Caco-2 (cell line): ENCODE data around the gene TRIM71. TPM values are rescaled to one million over a fixed set of nuclear protein-coding genes. Genes with fewer than 3 reads are reported as not detected.

Experiments
- BruUV-seq: library from RNA; stranded (reverse); fragments of 400-500 nt; replicated peaks from 2 replicates; lab custom pipeline; 2021; lab: Mats Ljungman, UMichigan
- CTCF ChIA-PET: fragments of 300-600 bp; sonication (Branson Sonifier 250); formaldehyde crosslinking; loops from one replicate; lab custom pipeline; 2022; ENCODE audit warnings: antibody characterized with exemption; lab: Charles Lee
- POLR2A ChIA-PET: fragments of 300-600 bp; sonication (Branson Sonifier 250); formaldehyde crosslinking; loops from one replicate; lab custom pipeline; 2022; ENCODE audit warnings: antibody characterized with exemption; lab: Charles Lee
- DNase-seq, 2 experiments: peaks; one replicate each; pipeline versions ENCODE4 v3.0.0 to v3.0.0-alpha.2; 2020 to 2022
- H3K27me3 ChIP-seq: replicated peaks from 2 replicates; pipeline ENCODE4 v1.6.0; 2011; ENCODE audit warnings: low read length; ENCODE audit not compliant: control insufficient read depth, insufficient read depth
- H3K36me3 ChIP-seq: 2 replicates; pipeline ENCODE4 v1.5.1; 2011; ENCODE audit warnings: low read length; ENCODE audit not compliant: control insufficient read depth, insufficient read depth
- H3K4me1 ChIP-seq: fragments of 250-450 bp; sonication (Bioruptor Pico); 2 replicates; pipeline ENCODE4 v1.5.1; 2020; ENCODE audit warnings: mild to moderate bottlenecking
- H3K4me3 ChIP-seq: 2 replicates; pipeline ENCODE4 v1.5.1; 2011; ENCODE audit warnings: low read depth, mild to moderate bottlenecking, control low read depth, low read length
- H3K9me3 ChIP-seq: fragments of 250-450 bp; sonication (Bioruptor Pico); 2 replicates; pipeline ENCODE4 v1.5.1; 2020; ENCODE audit warnings: mild to moderate bottlenecking, moderate library complexity
- H3K27ac Mint-ChIP-seq: one replicate; pipeline ENCODE4 v1.8.0; 2022; ENCODE audit warnings: mixed read lengths; ENCODE audit not compliant: unreplicated experiment
- H3K27me3 Mint-ChIP-seq: one replicate; pipeline ENCODE4 v1.8.0; 2022; ENCODE audit warnings: mixed read lengths; ENCODE audit not compliant: insufficient read depth, unreplicated experiment
- H3K36me3 Mint-ChIP-seq: one replicate; pipeline ENCODE4 v1.8.0; 2022; ENCODE audit warnings: mild to moderate bottlenecking, mixed read lengths; ENCODE audit not compliant: insufficient read depth, unreplicated experiment
- H3K4me1 Mint-ChIP-seq: one replicate; pipeline ENCODE4 v1.8.0; 2022; ENCODE audit warnings: low read depth, mixed read lengths; ENCODE audit not compliant: unreplicated experiment
- H3K4me3 Mint-ChIP-seq: one replicate; pipeline ENCODE4 v1.8.0; 2022; ENCODE audit warnings: mild to moderate bottlenecking, moderate library complexity, mixed read lengths; ENCODE audit not compliant: unreplicated experiment
- H3K9me3 Mint-ChIP-seq: one replicate; pipeline ENCODE4 v1.8.0; 2022; ENCODE audit warnings: mixed read lengths; ENCODE audit not compliant: unreplicated experiment
- intact Hi-C: fragments of 100-400 bp; cut with micrococcal nuclease; formaldehyde crosslinking; loops from one replicate; pipeline ENCODE4 v1.10.0; 2022; ENCODE audit not compliant: unreplicated experiment
- total RNA-seq: library from RNA; stranded (reverse); gene quantifications from 2 replicates; pipeline ENCODE4 v1.2.3, GENCODE V29; 2022
- TF ChIP-seq, protein P1 (sequence below), 2 experiments: fragments of 200-600 bp in 1 of 2; IDR thresholded peaks; 1 replicate in 1 of 2; 2 replicates in 1 of 2; pipeline versions ENCODE4 v1.5.1 to v1.8.0; 2011 to 2022; ENCODE audit warnings: antibody characterized with exemption in 1 of 2, control low read depth in 1 of 2, inconsistent platforms in 1 of 2, low read depth in 1 of 2, low read length in 1 of 2, mild to moderate bottlenecking in 1 of 2, moderate library complexity in 1 of 2; ENCODE audit not compliant: insufficient read depth in 1 of 2, severe bottlenecking in 1 of 2, unreplicated experiment in 1 of 2

TRIM71 gene
- total RNA-seq, 1 experiment from 2014 or later: 68.4 TPM

- POLR2A ChIA-PET: no interaction called here
- Mint-ChIP-seq H3K9me3 (no peaks in the 10 kb centered on the region), H3K27me3 (no peaks in the 10 kb centered on the region), H3K4me1 (peaks cover 18% of the 10 kb centered on the region), H3K36me3 (peaks cover 92% of the 10 kb centered on the region), H3K27ac (no peak overlapping the region), H3K4me3 (no peak overlapping the region)
- no peak for DNase-seq
- Histone ChIP-seq H3K27me3 (no peaks in the 10 kb centered on the region), H3K4me3 (no peak overlapping the region), H3K9me3 (no peaks in the 10 kb centered on the region), H3K36me3 (peaks cover 3% of the 10 kb centered on the region), H3K4me1 (no peaks in the 10 kb centered on the region; the same call in 1 of the 2 replicates)
- BruUV-seq: no TSS peak
- CTCF ChIA-PET: interaction anchor here (0.7 kb wide), 1 partner anchor 96 kb away, joined by 3 read pairs; no protein-coding TSS in a partner anchor
- TF ChIP-seq, protein P1, sequence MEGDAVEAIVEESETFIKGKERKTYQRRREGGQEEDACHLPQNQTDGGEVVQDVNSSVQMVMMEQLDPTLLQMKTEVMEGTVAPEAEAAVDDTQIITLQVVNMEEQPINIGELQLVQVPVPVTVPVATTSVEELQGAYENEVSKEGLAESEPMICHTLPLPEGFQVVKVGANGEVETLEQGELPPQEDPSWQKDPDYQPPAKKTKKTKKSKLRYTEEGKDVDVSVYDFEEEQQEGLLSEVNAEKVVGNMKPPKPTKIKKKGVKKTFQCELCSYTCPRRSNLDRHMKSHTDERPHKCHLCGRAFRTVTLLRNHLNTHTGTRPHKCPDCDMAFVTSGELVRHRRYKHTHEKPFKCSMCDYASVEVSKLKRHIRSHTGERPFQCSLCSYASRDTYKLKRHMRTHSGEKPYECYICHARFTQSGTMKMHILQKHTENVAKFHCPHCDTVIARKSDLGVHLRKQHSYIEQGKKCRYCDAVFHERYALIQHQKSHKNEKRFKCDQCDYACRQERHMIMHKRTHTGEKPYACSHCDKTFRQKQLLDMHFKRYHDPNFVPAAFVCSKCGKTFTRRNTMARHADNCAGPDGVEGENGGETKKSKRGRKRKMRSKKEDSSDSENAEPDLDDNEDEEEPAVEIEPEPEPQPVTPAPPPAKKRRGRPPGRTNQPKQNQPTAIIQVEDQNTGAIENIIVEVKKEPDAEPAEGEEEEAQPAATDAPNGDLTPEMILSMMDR (IDR thresholded peaks at IDR 0.05; ENCODE audit: insufficient read depth in 1 of 2, low read depth in 1 of 2, low read length in 1 of 2, severe bottlenecking in 1 of 2, unreplicated experiment in 1 of 2): no peak
- intact Hi-C loops: no loop called here
Observed at GRCh38 chr3:32886911-32887310, 69.1 kb downstream of the TRIM71 start.

DNA sequence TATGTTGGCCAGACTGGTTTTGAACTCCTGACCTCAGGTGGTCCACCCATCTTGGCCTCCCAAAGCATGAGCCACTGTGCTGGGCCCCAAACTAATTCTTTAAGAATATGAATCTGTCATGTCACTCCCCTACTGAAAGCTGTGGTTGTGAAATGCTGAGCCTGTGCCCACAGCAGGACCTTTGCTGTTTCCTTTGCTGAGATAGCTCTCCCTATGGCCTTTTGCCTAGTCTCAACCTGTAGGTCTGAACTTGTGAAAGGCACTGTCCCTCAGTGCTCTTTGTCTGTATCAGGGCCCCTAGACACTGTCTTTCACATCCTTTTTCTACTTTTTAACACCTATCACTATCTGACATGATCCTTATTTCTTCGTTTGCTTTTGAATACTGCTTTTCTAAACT lies 70.9 kb downstream of the TRIM71 start:
- Mint-ChIP-seq H3K4me1 (peaks cover 18% of the 10 kb centered on the region), H3K4me3 (no peak overlapping the region), H3K36me3 (peaks cover 95% of the 10 kb centered on the region), H3K27ac (no peak overlapping the region), H3K27me3 (no peaks in the 10 kb centered on the region), H3K9me3 (no peaks in the 10 kb centered on the region)
- H3K9me3 ChIP-seq: no peaks in the 10 kb centered on the region
- intact Hi-C loops: no loop called here
- no peaks in the 10 kb centered on the region for H3K27me3 ChIP-seq
- DNase-seq: no peak
- CTCF ChIA-PET: no interaction called here
- H3K36me3 ChIP-seq: peaks cover 3% of the 10 kb centered on the region
- POLR2A ChIA-PET: no interaction called here
- no peaks in the 10 kb centered on the region; the same call in 1 of the 2 replicates for H3K4me1 ChIP-seq
- BruUV-seq: no TSS peak
- H3K4me3 ChIP-seq: no peak overlapping the region
- TF ChIP-seq, protein P1 (IDR thresholded peaks at IDR 0.05; ENCODE audit: insufficient read depth in 1 of 2, low read depth in 1 of 2, low read length in 1 of 2, severe bottlenecking in 1 of 2, unreplicated experiment in 1 of 2): no peak

DNA sequence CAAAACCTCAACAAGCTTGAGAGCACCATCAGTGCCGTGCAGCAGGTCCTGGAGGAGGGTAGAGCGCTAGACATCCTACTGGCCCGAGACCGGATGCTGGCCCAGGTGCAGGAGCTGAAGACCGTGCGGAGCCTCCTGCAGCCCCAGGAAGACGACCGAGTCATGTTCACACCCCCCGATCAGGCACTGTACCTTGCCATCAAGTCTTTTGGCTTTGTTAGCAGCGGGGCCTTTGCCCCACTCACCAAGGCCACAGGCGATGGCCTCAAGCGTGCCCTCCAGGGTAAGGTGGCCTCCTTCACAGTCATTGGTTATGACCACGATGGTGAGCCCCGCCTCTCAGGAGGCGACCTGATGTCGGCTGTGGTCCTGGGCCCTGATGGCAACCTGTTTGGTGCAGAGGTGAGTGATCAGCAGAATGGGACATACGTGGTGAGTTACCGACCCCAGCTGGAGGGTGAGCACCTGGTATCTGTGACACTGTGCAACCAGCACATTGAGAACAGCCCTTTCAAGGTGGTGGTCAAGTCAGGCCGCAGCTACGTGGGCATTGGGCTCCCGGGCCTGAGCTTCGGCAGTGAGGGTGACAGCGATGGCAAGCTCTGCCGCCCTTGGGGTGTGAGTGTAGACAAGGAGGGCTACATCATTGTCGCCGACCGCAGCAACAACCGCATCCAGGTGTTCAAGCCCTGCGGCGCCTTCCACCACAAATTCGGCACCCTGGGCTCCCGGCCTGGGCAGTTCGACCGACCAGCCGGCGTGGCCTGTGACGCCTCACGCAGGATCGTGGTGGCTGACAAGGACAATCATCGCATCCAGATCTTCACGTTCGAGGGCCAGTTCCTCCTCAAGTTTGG lies 72.9 kb downstream of the TRIM71 start:
- H3K27me3 Mint-ChIP-seq: no peaks in the 10 kb centered on the region
- no peak overlapping the region for H3K4me3 Mint-ChIP-seq
- Histone ChIP-seq H3K4me3 (no peak overlapping the region), H3K27me3 (no peaks in the 10 kb centered on the region), H3K9me3 (no peaks in the 10 kb centered on the region), H3K4me1 (no peaks in the 10 kb centered on the region; the same call in 1 of the 2 replicates), H3K36me3 (peaks cover 4% of the 10 kb centered on the region; the same call in 1 of the 2 replicates)
- TF ChIP-seq, protein P1 (IDR thresholded peaks at IDR 0.05; ENCODE audit: insufficient read depth in 1 of 2, low read depth in 1 of 2, low read length in 1 of 2, severe bottlenecking in 1 of 2, unreplicated experiment in 1 of 2): no peak
- H3K27ac Mint-ChIP-seq: no peak overlapping the region
- H3K9me3 Mint-ChIP-seq: no peaks in the 10 kb centered on the region
- no TSS peak for BruUV-seq
- ChIA-PET POLR2A (no interaction called here), CTCF (no interaction called here)
- DNase-seq: no peak
- intact Hi-C loops: loop anchor here (1.0 kb wide), 1 partner anchor 67 kb away; no protein-coding TSS in a partner anchor
- H3K36me3 Mint-ChIP-seq: peaks cover 96% of the 10 kb centered on the region
- peaks cover 9% of the 10 kb centered on the region for H3K4me1 Mint-ChIP-seq
